ENCODE measurements around the gene ERVK3-1.

GRCh38 chr19:58332697-58333096, 27.5 kb downstream of the ERVK3-1 start:
- TF ChIP-seq CTCF (IDR thresholded peaks at IDR 0.05) = no peak
- no peak for TF ChIP-seq POLR2AphosphoS5 (IDR thresholded peaks at IDR 0.05; ENCODE audit: low read depth, low read length)
- TF ChIP-seq SIN3A (IDR thresholded peaks at IDR 0.05; ENCODE audit: borderline replicate concordance, insufficient read depth, low read depth, low read length) = no peak
- TF ChIP-seq REST (IDR thresholded peaks at IDR 0.05; ENCODE audit: insufficient read depth in 1 of 2, low read depth in 2 of 2, low read length in 1 of 2) = no peak
